GM12878 (cell line): ENCODE measurements around the gene KLK5. TPM values are rescaled to one million over a fixed set of nuclear protein-coding genes. Genes with fewer than 3 reads are reported as not detected.

Experiments
- ATAC-seq: fragments of 200-7000 bp; cut with Tn5 transposase; 3 replicates; pipeline ENCODE4 v1.9.1; 2020; ENCODE audit warnings: mild to moderate bottlenecking, moderate library complexity
- BruUV-seq: library from RNA; stranded (reverse); fragments of 400-500 nt; replicated peaks from 2 replicates; lab custom pipeline; 2021; lab: Mats Ljungman, UMichigan
- CTCF ChIA-PET: fragments of 300-600 bp; sonication (Branson Sonifier 250); formaldehyde crosslinking; extraction: SDS; loops from one replicate; lab custom pipeline; 2021; ENCODE audit warnings: inconsistent platforms; lab: Yijun Ruan, JAX
- POLR2A ChIA-PET: fragments of 350-600 bp; formaldehyde crosslinking; extraction: SDS; loops from one replicate; lab custom pipeline; 2021; ENCODE audit warnings: inconsistent platforms; lab: Charles Lee
- RAD21 ChIA-PET: fragments of 300-600 bp; sonication (Branson Sonifier 250); formaldehyde crosslinking; loops from one replicate; lab custom pipeline; 2023; ENCODE audit warnings: antibody characterized with exemption; ENCODE audit not compliant: unreplicated experiment; lab: Charles Lee
- SMC1A ChIA-PET: fragments of 300-600 bp; sonication (Branson Sonifier 250); formaldehyde crosslinking; loops from one replicate; lab custom pipeline; 2023; ENCODE audit not compliant: unreplicated experiment, uncharacterized antibody; lab: Charles Lee
- DNase-seq: peaks from one replicate; pipeline ENCODE4 v3.0.0-alpha.2; 2011; ENCODE audit warnings: low read depth, low spot score
- FAIRE-seq: peaks from 3 replicates; lab custom pipeline; 2011; peaks lifted over from hg19 to GRCh38; lab: Jason Lieb, UNC
- H2AFZ ChIP-seq: 2 replicates; pipeline ENCODE4 v1.6.0; 2011; ENCODE audit warnings: low read depth, low read length, control low read depth; ENCODE audit not compliant: control insufficient read depth
- H3K27ac ChIP-seq: 2 replicates; pipeline ENCODE4 v1.5.1; 2011; ENCODE audit warnings: control low read depth; ENCODE audit not compliant: control insufficient read depth, insufficient read depth
- H3K27me3 ChIP-seq, 2 experiments: replicated peaks in 1 of 2; 2 replicates each; pipeline versions ENCODE4 v1.6.0 to v1.6.1; 2011; ENCODE audit warnings: low read length in 1 of 2; ENCODE audit not compliant: control insufficient read depth in 2 of 2, insufficient read depth in 2 of 2
- H3K36me3 ChIP-seq, 2 experiments: 2 replicates each; pipeline ENCODE4 v1.5.1; 2011; ENCODE audit warnings: low read length in 1 of 2; ENCODE audit not compliant: control insufficient read depth in 2 of 2, insufficient read depth in 2 of 2
- H3K4me1 ChIP-seq: 2 replicates; pipeline ENCODE4 v1.6.1; 2011; ENCODE audit warnings: mild to moderate bottlenecking, low read length, moderate library complexity, mixed read lengths; ENCODE audit not compliant: control insufficient read depth, insufficient read depth
- H3K4me2 ChIP-seq: 2 replicates; pipeline ENCODE4 v1.6.0; 2011; ENCODE audit warnings: control low read depth; ENCODE audit not compliant: control insufficient read depth, insufficient read depth
- H3K4me3 ChIP-seq: fragments of 200-600 bp; sonication (generic); 2 replicates; pipeline ENCODE4 v1.5.1; 2016
- H3K79me2 ChIP-seq: 2 replicates; pipeline ENCODE4 v1.6.0; 2011; ENCODE audit warnings: low read length; ENCODE audit not compliant: control insufficient read depth, insufficient read depth
- H3K9ac ChIP-seq: 2 replicates; pipeline ENCODE4 v1.8.0; 2011; ENCODE audit warnings: low read length, control low read depth, mixed read lengths; ENCODE audit not compliant: control insufficient read depth, insufficient read depth
- H3K9me3 ChIP-seq: replicated peaks from 3 replicates; pipeline ENCODE4 v1.5.1; 2011; ENCODE audit warnings: mild to moderate bottlenecking, low read length; ENCODE audit not compliant: control insufficient read depth, insufficient read depth
- H4K20me1 ChIP-seq: 2 replicates; pipeline ENCODE4 v1.6.0; 2011; ENCODE audit not compliant: control insufficient read depth, insufficient read depth
- KDM1A ChIP-seq: fragments of 200-600 bp; sonication (generic); IDR thresholded peaks from 2 replicates; pipeline ENCODE4 v1.6.1; 2016; ENCODE audit warnings: borderline replicate concordance
- NFIC ChIP-seq: IDR thresholded peaks from 2 replicates; pipeline ENCODE4 v1.6.1; 2012; ENCODE audit warnings: low read depth, mild to moderate bottlenecking, inconsistent platforms, low read length, moderate library complexity
- RB1 ChIP-seq: fragments of 450-650 bp; formaldehyde crosslinking; IDR thresholded peaks from 2 replicates; pipeline ENCODE4 v1.6.1; 2017; ENCODE audit warnings: mild to moderate bottlenecking, borderline replicate concordance
- SMARCA5 ChIP-seq: fragments of 450-650 bp; IDR thresholded peaks from 2 replicates; pipeline ENCODE4 v1.6.1; 2017; ENCODE audit warnings: mild to moderate bottlenecking
- TAF1 ChIP-seq: IDR thresholded peaks from 2 replicates; pipeline ENCODE4 v1.6.1; 2011; ENCODE audit warnings: mild to moderate bottlenecking, low read depth, low read length, borderline replicate concordance
- TARDBP ChIP-seq: IDR thresholded peaks from 2 replicates; pipeline ENCODE4 v1.6.1; 2016; ENCODE audit warnings: borderline replicate concordance
- ZNF274 ChIP-seq: IDR thresholded peaks from one replicate; pipeline ENCODE4 v1.8.0; 2011; ENCODE audit not compliant: insufficient read length, insufficient read depth
- ZNF384 ChIP-seq: IDR thresholded peaks from 2 replicates; pipeline ENCODE4 v1.6.1; 2012; ENCODE audit warnings: low read depth, mild to moderate bottlenecking, low read length, improper control_type of control experiment, borderline replicate concordance
- WGBS: methylation state at CpG from one replicate; pipeline ENCODE4 v1.1.6; 2016; ENCODE audit warnings: low lambda C conversion rate; ENCODE audit not compliant: insufficient replicate concordance, insufficient coverage; ENCODE audit errors: missing lambda C conversion rate; 5-methylcytosine and 5-hydroxymethylcytosine counted together
- in situ Hi-C: fragments of 300-500 bp; cut with MboI; formaldehyde crosslinking; loops from 9 replicates; pipeline ENCODE4 v1.14.3; 2018; ENCODE audit warnings: mixed read lengths
- intact Hi-C: fragments of 100-400 bp; cut with micrococcal nuclease; formaldehyde crosslinking; loops from one replicate; pipeline ENCODE4 v1.14.2; 2022; ENCODE audit not compliant: unreplicated experiment
- polyA plus RNA-seq, 11 experiments: library from polyadenylated mRNA; depleted of rRNA in 4 of 11; unstranded in 6 of 11; stranded (reverse) in 5 of 11; fragments of >200 nt; fragmentation: Nextera tagmentation in 4 of 11; fragmentation: Illumina TruSeq in 1 of 11; extraction: Ambion mirVana in 4 of 11; extraction: Trizol in 1 of 11; gene quantifications; 1 replicate in 1 of 11; 2 replicates in 10 of 11; pipeline versions ENCODE4 v1.2.1 to v1.2.3, GENCODE V29; 2011 to 2016; ENCODE audit warnings: inconsistent platforms in 2 of 11, missing spikeins in 2 of 11, low read depth in 1 of 11
- total RNA-seq, 4 experiments: library from RNA; depleted of rRNA in 3 of 4; stranded (reverse); fragments of >200 nt in 3 of 4; fragmentation: Illumina TruSeq in 1 of 4; extraction: Trizol in 1 of 4; gene quantifications; 2 replicates each; pipeline versions ENCODE4 v1.2.1 to v1.2.3, GENCODE V29; 2013 to 2021
- TF ChIP-seq, protein P1 (sequence below): fragments of 450-650 bp; formaldehyde crosslinking; IDR thresholded peaks from 2 replicates; pipeline ENCODE4 v1.4.0; 2022; ENCODE audit warnings: mild to moderate bottlenecking, moderate library complexity

The KLK5 gene
- total and polyA plus RNA-seq, 10 of the 15 experiments (the other 5 are each of a cell fraction or from before 2014, with no cell fraction given) = 0.16 TPM; not detected in 9

GRCh38 chr19:50969413-50969760 lies 16.5 kb upstream of the KLK5 start, which contains the start of gene KLK6 (continued):
- TF ChIP-seq, protein P1, sequence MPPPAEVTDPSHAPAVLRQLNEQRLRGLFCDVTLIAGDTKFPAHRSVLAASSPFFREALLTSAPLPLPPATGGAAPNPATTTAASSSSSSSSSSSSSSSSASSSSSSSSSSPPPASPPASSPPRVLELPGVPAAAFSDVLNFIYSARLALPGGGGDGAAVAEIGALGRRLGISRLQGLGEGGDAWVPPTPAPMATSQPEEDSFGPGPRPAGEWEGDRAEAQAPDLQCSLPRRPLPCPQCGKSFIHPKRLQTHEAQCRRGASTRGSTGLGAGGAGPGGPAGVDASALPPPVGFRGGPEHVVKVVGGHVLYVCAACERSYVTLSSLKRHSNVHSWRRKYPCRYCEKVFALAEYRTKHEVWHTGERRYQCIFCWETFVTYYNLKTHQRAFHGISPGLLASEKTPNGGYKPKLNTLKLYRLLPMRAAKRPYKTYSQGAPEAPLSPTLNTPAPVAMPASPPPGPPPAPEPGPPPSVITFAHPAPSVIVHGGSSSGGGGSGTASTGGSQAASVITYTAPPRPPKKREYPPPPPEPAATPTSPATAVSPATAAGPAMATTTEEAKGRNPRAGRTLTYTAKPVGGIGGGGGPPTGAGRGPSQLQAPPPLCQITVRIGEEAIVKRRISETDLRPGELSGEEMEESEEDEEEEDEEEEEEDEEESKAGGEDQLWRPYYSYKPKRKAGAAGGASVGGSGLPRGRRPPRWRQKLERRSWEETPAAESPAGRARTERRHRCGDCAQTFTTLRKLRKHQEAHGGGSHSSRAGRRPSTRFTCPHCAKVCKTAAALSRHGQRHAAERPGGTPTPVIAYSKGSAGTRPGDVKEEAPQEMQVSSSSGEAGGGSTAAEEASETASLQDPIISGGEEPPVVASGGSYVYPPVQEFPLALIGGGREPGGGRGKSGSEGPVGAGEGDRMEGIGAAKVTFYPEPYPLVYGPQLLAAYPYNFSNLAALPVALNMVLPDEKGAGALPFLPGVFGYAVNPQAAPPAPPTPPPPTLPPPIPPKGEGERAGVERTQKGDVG (CRISPR knock-in tag) = no peak
- no peak for TF ChIP-seq SMARCA5
- no peak for TF ChIP-seq ZNF274
- no peak for TF ChIP-seq KDM1A

DNA sequence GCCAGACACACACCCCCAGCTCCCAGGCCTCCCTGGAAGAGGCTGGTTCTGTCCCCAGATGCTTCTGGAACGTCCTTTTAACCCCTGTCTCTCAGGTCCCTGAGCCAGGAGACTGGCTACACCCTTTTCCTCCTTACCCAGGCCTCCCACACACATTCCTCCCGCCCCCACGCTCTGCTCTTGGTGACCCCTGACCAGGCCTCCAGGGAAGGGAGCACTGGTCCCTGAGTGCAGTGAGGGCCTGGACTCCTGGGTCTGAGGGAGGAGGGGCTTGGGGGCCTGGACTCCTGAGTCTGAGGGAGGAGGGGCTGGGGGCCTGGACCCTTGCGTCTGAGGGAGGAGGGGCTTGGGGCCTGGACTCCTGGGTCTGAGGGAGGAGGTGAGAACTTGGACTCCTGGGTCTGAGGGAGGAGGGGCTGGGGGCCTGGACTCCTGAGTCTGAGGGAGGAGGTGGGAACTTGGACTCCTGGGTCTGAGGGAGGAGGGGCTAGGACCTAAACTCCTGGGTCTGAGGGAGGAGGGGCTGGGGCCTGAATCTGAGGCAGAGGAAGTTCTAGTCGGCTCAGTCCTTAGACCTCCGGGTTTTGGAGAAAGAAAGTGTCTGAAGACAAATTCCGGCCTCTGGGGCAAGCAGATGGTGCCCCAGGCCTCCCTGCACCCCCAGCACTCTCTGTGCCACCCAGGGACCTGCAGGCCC lies 16.0 kb upstream of the KLK5 start:
- H3K9ac ChIP-seq = no peak overlapping the region
- H3K4me1 ChIP-seq = no peaks in the 10 kb centered on the region
- no peaks in the 10 kb centered on the region for H3K9me3 ChIP-seq
- WGBS = 21% methylated on average over 6 of the region's 7 CpGs
- DNase-seq (no peak), ATAC-seq (no peak), FAIRE-seq (no peak)
- intact Hi-C loops = no loop called here
- no peak overlapping the region for H3K4me2 ChIP-seq
- no peak overlapping the region for H3K27ac ChIP-seq
- no TSS peak for BruUV-seq
- no peaks in the 10 kb centered on the region for H3K36me3 ChIP-seq
- H4K20me1 ChIP-seq = no peaks in the 10 kb centered on the region
- in situ Hi-C loops = no loop called here
- H2AFZ ChIP-seq = no peak overlapping the region
- H3K27me3 ChIP-seq = peaks cover 2% of the 10 kb centered on the region in 2 experiments; a peak in 3 of 4 replicates
- SMC1A ChIA-PET = no interaction called here
- RAD21 ChIA-PET = no interaction called here
- POLR2A ChIA-PET = no interaction called here
- TF ChIP-seq TARDBP (no peak), RB1 (no peak), NFIC (no peak), ZNF384 (no peak), TAF1 (no peak)
- no peak overlapping the region for H3K4me3 ChIP-seq
- CTCF ChIA-PET = no interaction called here
- H3K79me2 ChIP-seq = no peaks in the 10 kb centered on the region
